GM18511 (cell line): ENCODE results near the gene FOXD2.

Experiments
- ATAC-seq: cut with Tn5 transposase; IDR thresholded peaks from one replicate; pipeline ENCODE4 v1.9.1; 2021; ENCODE audit warnings: mild to moderate bottlenecking, moderate library complexity; ENCODE audit not compliant: unreplicated experiment

Gene FOXD2

DNA sequence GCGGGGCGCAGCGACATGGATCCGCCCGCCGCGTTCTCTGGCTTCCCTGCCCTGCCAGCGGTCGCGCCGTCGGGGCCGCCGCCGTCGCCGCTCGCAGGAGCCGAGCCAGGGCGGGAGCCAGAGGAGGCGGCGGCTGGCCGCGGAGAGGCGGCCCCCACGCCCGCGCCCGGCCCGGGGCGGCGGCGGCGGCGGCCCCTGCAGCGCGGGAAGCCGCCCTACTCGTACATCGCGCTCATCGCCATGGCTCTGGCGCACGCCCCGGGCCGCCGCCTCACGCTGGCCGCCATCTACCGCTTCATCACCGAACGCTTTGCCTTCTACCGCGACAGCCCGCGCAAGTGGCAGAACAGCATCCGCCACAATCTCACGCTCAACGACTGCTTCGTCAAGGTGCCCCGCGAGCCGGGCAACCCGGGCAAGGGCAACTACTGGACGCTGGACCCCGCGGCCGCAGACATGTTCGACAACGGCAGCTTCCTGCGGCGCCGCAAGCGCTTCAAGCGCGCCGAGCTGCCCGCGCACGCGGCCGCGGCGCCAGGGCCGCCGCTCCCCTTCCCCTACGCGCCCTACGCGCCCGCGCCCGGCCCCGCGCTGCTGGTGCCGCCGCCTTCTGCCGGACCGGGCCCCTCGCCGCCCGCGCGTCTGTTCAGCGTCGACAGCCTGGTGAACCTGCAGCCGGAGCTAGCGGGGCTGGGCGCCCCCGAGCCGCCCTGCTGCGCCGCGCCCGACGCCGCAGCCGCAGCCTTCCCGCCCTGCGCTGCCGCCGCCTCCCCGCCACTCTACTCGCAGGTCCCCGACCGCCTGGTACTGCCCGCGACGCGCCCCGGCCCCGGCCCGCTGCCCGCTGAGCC lies 21.3 kb upstream of the FOXD2 start:
- ATAC-seq: no peak

DNA sequence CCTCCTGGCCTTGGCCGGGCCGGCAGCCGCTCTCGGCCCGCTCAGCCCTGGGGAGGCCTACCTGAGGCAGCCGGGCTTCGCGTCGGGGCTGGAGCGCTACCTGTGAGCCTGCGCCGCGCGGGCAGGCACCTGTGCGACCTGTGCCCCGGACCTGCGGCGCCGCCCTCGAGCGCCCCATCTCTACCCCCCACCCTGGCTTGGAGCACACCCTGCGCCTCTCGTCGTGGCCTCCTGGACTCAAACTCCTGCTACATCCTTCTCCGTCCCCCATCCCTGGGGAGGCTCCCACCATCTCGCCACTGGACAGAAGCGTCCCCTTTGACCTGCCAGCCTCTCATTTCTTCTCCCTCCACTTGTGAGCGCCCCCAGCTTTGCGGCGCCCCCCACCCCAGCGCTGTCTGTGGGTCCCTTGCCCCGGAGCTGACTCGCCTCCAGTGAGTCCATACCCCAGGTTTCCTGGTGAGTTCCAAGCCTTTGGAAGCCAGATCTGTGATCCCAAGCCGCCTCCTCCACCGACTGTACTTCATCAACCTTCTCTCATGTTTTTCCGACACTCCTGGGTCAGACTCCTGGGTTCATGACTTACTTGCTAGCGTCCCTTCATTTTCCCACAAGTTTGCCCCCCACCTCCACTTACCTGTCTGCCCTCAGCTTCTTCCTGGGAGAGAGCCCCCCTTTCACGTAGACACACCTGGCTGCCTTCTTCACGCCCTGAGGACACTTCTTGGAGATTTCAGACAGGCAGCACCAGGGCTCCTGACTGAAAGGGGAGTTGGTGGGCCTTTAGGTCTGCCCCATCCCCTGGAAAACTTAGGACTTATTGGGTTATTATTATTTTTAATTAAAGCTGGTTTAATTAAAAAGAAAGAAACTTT lies 20.4 kb upstream of the FOXD2 start:
- ATAC-seq: no peak

DNA sequence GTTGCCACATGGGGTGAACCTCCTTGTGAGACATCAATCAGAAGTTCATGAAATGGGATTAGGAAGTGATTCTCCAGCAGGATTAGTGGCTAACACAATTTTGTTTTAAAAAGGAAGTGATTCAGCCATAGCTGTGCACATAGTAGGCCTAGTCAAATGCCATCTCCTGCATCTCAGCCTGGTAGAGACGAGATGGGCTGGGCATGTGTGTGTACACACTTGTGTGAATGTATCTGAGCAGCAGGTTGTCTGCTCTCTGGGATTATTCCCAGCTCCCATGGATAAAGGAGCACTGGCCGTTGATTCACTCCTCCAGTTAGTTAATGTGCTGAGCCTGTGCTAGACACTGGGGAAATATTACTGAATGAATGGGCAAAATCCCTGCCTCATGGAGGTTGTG lies 19.7 kb upstream of the FOXD2 start:
- no peak for ATAC-seq

DNA sequence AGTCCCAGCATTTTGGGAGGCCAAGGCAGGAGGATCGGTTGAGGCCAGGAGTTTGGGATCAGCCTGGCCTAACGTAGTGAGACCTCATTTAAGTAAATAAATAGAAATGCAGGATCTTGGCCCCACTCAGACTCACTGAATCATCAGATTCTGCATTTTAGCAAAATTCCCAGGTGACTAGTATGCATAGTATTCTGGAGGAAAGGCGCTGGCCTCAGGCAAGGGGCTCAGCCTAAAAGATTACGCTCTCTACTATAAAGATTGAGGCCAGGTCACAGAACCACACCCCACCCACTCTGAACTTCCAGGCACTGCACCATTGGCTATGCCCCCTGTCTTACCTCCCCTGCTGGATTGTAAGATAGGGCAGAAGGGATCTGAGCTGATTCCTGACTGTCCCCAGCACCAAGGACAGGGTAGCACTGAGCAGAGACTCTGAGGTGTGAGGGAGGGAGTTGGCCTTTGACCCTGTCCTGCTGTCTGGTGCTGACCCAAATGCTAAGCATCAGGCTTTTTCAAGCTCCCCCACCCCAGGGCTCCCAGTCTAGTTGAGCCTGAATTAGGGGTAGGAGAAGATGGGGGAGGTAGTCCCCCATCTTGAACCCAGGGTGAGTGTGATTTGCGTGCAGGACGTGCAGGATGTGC lies 19.0 kb upstream of the FOXD2 start:
- ATAC-seq: no peak

DNA sequence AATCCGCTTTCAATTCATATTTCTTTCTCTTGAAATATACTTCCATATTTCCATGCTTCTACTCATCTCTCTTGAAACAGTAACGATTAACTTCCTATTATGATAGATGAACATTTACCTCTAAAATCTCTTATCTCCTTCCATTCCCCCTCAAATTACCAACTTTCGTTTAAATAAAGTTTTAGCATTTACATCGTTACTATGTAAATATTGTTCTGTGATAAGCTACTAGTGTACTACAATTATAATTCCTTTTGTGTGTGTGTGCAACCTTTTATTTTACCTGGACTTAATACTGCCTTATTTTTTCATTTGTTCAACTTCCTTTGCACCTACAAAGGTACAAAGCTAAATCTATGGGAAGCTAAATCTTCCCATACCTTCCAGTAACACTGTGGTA lies 17.3 kb upstream of the FOXD2 start:
- ATAC-seq: no peak

DNA sequence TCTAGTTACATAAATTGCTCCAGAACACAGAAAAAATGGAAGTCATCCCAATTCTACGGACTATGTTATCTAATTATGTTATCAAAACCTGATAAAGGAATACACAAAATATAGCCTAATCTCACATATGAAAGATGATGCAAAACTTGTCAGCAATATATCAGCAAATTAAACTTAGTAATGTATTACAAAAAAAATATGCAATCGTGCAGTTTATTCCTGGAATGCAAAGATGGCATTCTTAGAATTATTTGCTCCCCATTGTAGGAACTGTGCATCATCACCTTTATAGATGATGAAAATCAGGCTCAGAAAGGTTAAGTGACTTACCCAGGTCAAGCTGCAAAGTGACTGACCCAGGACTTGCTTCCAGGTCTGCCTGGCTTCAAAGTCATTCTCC lies 14.0 kb upstream of the FOXD2 start:
- no peak for ATAC-seq

DNA sequence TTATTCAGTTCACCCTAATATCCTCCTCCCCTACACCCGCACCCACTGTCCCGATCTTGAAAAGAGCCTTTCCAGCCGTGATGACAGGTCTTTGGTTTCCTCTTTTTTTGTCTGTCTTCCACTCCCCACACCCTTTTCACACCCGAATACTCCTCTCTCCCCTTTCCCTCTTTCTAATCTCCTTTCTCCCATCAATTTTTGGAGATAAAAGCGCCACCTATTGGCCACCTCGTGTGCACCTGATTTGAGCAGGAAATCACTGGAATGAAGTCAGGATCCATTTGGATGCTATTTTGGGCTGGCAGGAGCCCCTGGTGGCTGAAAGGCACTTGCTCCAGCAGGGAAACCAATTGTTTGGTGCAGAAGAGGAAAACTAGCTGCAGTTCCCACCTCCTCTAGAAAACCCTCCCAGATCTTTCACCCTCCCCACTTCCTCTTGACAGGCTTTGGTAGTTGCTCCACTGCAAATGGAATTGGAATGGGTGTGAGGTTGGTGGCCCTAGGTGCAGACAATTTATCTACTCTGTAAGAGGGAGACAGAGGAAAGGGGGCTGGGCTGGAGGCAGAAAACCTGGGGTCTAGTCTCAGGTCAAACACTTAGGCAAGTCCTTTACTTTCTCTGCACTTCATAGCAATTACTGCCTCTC lies 13.4 kb upstream of the FOXD2 start:
- ATAC-seq: no peak

DNA sequence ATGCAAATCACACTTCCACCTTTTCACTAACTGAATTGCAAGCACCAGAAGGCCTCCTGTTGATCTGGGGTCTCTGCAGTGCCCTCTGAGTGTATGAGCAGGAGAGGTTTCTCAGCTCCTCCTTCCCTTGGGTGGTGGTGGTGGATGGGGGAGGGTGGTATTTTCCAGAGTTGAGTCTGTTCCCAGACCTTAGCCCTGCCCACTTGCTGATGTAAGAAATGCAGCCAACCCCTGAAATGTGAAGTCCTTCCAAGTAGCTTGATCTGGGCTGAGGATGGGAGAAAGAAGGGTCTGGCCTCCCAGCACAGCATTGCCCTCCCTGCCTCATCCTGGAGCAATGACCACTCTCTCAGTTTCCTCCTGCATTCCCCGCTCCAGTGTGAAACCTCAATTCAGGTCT lies 6.3 kb upstream of the FOXD2 start:
- ATAC-seq: no peak

DNA sequence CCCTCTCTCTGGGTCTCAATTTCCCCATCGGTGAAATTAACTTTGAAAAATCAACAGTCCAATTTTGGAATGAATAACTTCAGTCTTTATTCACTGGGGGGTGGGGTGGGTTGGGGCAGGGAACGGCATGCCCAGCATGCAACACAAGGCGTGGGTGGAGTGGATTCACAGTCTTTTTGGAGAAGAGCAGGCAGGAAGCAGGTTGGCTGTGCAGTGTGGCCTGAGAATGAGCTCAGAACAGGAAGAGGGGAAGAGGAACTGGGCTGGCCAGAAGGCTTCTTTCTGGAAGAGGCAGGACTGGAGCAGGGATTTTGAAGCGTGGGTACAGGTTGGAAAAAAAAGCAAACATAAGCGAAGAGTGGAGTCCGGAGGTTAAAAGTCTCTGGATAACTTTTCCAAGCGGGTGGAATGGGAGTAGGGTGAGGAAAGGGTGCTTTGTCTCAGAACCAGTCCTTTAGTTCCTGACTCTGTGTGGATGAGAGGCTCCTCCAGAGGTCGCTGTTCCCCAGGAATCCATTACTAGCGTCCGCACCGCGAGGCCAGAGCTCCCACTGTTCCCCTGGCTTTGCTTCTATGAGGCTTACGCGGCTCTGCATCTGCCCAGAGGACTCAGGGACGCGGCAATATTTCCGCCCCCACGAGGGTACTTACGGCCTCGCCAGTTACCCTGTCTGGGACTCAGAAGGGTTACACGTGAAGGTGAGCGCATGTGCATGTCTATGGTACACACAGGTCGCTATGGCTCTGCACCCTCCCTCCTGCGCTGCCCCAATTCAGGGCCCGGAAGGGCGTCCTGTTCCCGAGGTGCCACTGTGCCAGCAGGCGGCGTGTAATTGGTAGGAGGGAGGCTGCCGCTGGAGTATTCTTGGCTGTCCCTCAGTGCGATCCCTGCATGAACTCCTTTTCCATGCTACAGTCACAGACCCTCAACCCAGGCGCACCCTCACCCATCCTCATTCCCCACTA lies 5.5 kb upstream of the FOXD2 start:
- peak; percentile 40 for ATAC-seq

DNA sequence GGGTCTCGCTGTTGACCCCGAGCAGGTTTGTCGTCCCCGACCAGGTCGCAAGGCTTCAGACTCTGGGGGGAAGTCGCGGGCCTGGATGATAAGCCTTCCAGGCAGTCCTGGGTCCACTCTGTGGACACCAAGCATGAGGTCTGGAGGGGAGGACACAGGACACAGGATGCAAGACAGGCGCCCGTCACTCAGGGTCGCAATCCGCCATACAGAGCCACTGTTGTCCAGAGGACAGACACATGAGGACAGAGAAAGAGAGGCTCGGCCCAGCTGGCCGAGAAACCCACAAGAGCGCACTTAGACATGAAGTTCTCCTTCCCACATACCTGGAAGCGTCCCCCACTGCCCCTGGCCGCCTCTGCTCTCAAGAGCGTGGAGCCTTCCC lies 4.8 kb upstream of the FOXD2 start:
- ATAC-seq: no peak

DNA sequence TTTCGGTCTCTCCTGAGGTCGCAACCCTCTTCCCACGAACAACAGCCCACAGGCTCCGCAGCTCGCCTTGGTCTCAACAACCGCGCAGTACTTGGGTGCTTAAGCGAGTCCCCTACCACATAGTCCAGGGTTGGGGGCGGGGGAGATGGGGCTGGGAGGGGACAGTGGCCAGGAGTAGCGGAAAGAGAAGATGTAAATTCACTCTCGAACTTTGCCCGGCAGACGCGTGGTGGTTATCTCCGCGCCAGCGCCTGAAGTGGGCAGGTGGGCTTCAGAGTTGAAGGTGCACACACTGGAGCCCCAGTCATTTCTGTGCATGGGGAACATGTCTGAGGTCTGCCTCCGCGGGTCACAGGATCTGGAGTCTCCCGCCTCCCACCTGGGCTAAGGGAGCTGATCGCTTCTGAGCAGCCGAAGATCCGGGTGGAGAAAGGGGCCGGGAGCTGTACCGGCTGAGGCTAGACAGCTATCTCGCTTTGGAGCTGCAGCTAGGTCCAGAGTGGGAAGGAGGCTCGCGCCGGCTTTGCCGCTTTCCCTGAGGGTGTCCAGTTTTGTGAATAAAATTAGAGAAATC lies 4.3 kb upstream of the FOXD2 start:
- no peak for ATAC-seq

DNA sequence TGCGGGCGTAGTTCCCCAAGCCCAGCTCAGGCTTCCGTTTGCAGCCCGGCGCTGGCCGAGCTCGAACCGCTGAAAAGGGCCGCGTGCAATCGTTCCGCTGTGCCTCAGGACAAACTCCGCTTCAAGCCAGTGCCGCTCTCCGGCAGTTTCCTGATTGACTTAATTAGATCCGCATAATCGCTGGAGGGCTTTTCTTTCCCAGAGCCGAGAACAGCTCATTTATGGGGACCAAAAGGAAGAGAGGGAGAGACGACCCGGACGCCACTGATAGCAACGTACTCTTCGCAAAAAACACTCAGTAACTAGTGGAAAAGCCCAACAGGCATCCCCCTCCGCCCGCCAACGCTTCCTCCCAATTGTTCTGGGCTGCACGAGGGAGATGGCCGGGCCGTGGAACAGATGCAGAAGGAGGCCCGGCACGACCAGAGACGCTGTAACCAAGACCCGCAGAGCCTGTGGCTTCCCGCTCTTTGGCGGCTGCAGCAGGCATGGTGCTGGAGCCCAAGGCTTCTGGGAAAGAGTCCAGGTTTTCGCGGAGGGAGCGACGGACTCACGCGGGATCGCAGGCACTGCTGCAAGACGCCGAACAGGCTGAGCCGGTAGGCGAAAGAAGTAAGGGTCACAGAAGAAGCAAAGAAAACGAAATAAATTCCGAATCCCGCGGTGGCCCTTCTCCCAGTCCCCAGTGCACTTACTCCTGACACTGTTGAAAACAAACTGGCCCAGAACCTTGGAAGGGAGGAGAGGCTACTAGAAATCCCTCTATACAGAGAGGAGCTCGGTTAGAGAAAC lies 3.6 kb upstream of the FOXD2 start:
- ATAC-seq: no peak

DNA sequence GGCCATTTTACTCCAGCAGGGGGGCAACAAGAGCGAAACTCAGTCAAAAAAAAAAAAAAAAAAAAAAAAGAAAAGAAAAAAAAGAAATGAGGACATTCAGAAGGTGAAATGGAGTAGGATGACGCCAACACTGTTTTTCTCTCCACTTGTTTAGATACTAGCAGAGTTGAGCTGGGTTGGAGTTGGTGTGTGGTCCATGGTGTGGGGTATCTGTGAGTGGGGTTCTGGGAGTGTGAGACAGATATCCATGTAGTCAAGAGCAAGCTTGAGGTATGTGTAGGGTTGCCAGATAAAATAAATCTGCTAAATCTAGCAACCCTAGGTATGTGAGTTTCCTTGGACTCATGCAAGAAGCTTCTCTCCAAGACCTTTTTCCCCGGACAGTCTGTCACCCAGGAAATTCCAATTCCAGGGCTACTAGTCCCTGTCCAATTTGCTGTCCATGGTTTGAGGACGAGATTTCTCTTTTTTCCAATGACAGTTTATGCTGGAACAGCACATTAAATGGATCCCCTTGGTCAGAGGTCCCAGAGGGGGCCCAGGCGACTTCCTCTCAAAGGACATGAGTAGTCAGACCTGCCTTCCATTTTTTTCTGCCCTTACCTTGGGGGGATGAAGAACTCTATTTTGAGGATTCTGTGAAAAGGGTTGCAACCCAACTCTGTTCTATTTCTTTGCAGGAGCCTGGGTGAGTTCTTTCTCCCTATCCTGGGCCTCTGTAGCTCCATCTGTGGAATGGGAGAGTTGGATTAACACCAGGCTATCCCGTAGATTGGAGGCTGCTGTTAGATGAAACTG lies 2.1 kb upstream of the FOXD2 start:
- no peak for ATAC-seq

DNA sequence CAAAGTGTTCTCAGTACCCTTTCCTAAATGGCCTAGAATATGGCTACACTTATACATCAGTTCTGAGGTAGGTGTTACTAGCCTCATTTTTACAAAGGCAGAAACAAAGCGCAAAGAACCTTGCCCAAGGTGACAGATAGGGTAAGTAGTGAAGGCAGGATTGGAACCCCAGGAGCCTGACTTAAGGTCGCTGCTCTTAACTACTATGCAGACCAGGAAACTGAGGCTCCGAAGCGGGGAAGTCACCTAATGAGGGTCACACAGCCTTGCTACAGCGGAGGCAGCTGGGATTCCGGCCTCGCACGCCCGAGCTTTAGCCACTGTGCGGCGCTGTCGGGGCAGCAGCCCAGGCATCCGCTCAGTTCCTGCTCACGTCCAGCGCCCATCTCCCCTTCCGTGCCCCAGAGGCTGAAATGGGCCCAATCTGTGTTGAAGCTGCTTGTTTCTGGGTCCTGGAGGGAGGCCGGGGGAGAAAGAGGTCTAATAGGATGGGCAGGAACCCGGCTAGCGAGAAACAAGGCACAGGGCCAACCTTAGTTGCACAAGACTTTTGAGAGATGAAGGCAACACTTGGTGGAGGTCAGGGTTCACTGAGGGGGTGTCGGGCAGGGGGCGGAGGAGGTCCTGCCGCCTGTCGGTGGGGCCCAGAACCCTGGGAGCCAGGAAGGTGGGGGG lies 1.4 kb upstream of the FOXD2 start:
- ATAC-seq: peak; percentile 53

DNA sequence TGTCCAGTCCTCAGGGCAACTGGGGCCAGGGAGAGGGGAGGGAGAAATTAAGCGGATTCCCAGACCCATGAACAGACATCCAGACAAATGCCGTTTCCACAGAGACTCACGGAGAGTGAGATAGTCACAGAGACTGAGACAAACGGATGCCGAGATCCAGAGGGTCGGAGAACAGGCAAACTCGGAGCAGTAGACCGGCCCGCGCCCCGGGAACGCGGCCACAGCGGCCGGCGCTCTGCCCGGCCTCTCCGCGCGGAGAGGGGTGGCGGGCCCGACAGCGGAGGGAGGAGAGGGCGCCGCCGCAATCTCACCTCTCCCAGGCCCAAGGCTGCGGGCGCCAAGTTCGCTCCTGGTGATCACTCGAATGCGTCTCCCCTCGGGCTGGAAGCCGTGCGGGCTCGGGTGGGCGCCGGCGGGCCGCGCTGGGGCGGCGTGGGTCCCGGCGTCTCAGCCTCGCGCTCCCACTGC lies 831 bp upstream of the FOXD2 start:
- ATAC-seq: peak; percentile 22

DNA sequence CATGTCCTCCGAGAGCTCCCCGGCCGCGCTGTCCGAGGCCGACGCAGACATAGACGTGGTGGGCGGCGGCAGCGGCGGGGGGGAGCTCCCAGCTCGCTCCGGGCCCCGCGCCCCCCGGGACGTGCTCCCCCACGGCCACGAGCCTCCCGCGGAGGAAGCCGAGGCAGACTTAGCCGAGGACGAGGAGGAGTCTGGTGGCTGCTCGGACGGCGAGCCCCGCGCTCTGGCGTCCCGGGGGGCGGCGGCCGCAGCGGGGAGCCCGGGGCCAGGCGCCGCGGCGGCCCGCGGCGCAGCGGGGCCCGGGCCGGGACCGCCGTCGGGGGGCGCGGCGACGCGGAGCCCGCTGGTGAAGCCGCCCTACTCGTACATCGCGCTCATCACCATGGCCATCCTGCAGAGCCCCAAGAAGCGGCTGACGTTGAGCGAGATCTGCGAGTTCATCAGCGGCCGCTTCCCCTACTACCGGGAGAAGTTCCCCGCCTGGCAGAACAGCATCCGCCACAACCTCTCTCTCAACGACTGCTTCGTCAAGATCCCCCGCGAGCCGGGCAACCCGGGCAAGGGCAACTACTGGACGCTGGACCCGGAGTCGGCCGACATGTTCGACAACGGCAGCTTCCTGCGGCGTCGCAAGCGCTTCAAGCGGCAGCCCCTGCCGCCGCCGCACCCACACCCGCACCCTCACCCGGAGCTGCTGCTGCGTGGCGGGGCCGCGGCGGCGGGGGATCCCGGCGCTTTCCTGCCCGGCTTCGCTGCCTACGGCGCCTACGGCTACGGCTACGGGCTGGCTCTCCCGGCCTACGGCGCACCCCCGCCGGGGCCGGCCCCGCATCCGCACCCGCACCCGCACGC lies 547 bp downstream of the FOXD2 start:
- ATAC-seq: no peak
